ENCODE measurements around the gene SIN3B. TPM values are rescaled to one million over a fixed set of nuclear protein-coding genes. Genes with fewer than 3 reads are reported as not detected.

Gene SIN3B
- total and polyA plus RNA-seq, 2 donors = 6.4 to 32.8 TPM

DNA sequence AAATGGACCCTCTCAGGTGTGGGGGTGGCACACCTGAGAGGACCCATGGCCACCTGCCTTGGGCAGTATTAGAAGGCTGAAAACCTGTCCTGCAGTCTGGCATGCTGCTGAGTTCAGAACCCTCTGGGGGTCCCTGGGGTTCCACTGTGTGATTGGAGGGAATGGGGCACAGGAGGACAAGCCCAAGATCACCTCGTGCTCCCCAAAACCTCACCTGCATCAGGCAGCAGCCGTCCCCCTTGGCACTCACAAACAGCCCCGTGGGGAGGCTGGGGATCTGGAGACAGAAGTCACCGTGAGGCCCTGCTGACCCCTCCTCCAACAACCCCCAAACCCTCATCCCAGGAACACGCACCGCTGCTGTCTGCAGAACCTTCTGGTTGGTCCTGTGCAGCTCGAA lies 74.1 kb downstream of the SIN3B start:
- 92% methylated on average over 7 of the region's 7 CpGs for WGBS
- no peak for DNase-seq (ENCODE audit: low read depth in 6 of 9, low spot score in 9 of 9)
- no peak overlapping the region for H3K4me3 ChIP-seq (ENCODE audit: low read length in 2 of 2)

GRCh38 chr19:16904599-16904998 lies 75.4 kb downstream of the SIN3B start:
- Histone ChIP-seq H3K36me3 (ENCODE audit: control insufficient read depth in 2 of 2, insufficient read depth in 2 of 2, low read length in 1 of 2) (no peaks in the 10 kb centered on the region), H3K4me3 (ENCODE audit: low read length in 2 of 2) (no peak overlapping the region), H3K27ac (ENCODE audit: low read depth in 1 of 2, low read length in 1 of 2) (no peak overlapping the region), H3K9me3 (ENCODE audit: control insufficient read depth in 2 of 2, insufficient read depth in 1 of 2, low read length in 1 of 2) (no peaks in the 10 kb centered on the region), H3K4me1 (ENCODE audit: control insufficient read depth in 2 of 2, insufficient read depth in 2 of 2, low read length in 2 of 2) (no peaks in the 10 kb centered on the region), H3K27me3 (ENCODE audit: control insufficient read depth in 2 of 2, insufficient read depth in 1 of 2, low read length in 1 of 2) (peaks cover 0 to 5% of the 10 kb centered on the region in 2 donors)
- 45% methylated on average over 5 of the region's 5 CpGs for WGBS
- no peak for DNase-seq (ENCODE audit: low read depth in 6 of 9, low spot score in 9 of 9)

More for the DNA sequence above, 74.1 kb downstream of the SIN3B start:
- Histone ChIP-seq H3K4me1 (ENCODE audit: control insufficient read depth in 2 of 2, insufficient read depth in 2 of 2, low read length in 2 of 2) (no peaks in the 10 kb centered on the region), H3K9me3 (ENCODE audit: control insufficient read depth in 2 of 2, insufficient read depth in 1 of 2, low read length in 1 of 2) (no peaks in the 10 kb centered on the region), H3K27me3 (ENCODE audit: control insufficient read depth in 2 of 2, insufficient read depth in 1 of 2, low read length in 1 of 2) (peaks cover 7 to 18% of the 10 kb centered on the region in 2 donors), H3K27ac (ENCODE audit: low read depth in 1 of 2, low read length in 1 of 2) (no peak overlapping the region), H3K36me3 (ENCODE audit: control insufficient read depth in 2 of 2, insufficient read depth in 2 of 2, low read length in 1 of 2) (no peaks in the 10 kb centered on the region)

- Histone ChIP-seq H3K27me3 (ENCODE audit: control insufficient read depth in 2 of 2, insufficient read depth in 1 of 2, low read length in 1 of 2) (no peaks in the 10 kb centered on the region), H3K4me1 (ENCODE audit: control insufficient read depth in 2 of 2, insufficient read depth in 2 of 2, low read length in 2 of 2) (no peaks in the 10 kb centered on the region), H3K36me3 (ENCODE audit: control insufficient read depth in 2 of 2, insufficient read depth in 2 of 2, low read length in 1 of 2) (no peaks in the 10 kb centered on the region), H3K27ac (ENCODE audit: low read depth in 1 of 2, low read length in 1 of 2) (no peak overlapping the region), H3K9me3 (ENCODE audit: control insufficient read depth in 2 of 2, insufficient read depth in 1 of 2, low read length in 1 of 2) (peaks cover 0 to 24% of the 10 kb centered on the region in 2 donors), H3K4me3 (ENCODE audit: low read length in 2 of 2) (no peak overlapping the region)
- WGBS = 80% methylated on average over 12 of the region's 12 CpGs
- no peak for DNase-seq (ENCODE audit: low read depth in 6 of 9, low spot score in 9 of 9)
These were observed 79.6 kb downstream of the SIN3B start for GRCh38 chr19:16908759-16909158.

DNA sequence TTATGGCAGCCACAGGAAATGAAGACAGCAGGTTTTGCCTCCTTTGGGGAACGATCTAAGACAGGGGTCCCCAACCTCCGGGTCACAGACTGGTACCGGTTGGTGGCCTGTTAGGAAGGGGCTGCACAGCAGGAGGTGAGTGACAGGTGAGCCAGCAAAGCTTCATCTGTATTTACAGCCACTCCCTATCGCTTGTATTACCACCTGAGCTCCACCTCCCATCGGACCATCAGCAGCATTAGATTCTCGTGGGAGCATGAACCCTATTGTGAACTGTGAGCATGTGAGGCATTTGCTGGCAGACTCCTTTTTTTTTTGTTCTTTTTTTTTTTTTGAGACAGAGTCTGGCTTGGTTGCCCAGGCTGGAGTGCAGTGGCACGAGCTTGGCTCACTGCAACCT lies 81.8 kb downstream of the SIN3B start:
- Histone ChIP-seq H3K4me1 (ENCODE audit: control insufficient read depth in 2 of 2, insufficient read depth in 2 of 2, low read length in 2 of 2) (no peaks in the 10 kb centered on the region), H3K36me3 (ENCODE audit: control insufficient read depth in 2 of 2, insufficient read depth in 2 of 2, low read length in 1 of 2) (no peaks in the 10 kb centered on the region), H3K27me3 (ENCODE audit: control insufficient read depth in 2 of 2, insufficient read depth in 1 of 2, low read length in 1 of 2) (no peaks in the 10 kb centered on the region), H3K4me3 (ENCODE audit: low read length in 2 of 2) (no peak overlapping the region), H3K9me3 (ENCODE audit: control insufficient read depth in 2 of 2, insufficient read depth in 1 of 2, low read length in 1 of 2) (peaks cover 4 to 41% of the 10 kb centered on the region in 2 donors), H3K27ac (ENCODE audit: low read depth in 1 of 2, low read length in 1 of 2) (no peak overlapping the region)
- no peak for DNase-seq (ENCODE audit: low read depth in 6 of 9, low spot score in 9 of 9)
- 90% methylated on average over 7 of the region's 7 CpGs for WGBS

GRCh38 chr19:16912780-16913179 lies 83.6 kb downstream of the SIN3B start:
- no peaks in the 10 kb centered on the region for H3K27me3 ChIP-seq (ENCODE audit: control insufficient read depth in 2 of 2, insufficient read depth in 1 of 2, low read length in 1 of 2)
- H3K36me3 ChIP-seq (ENCODE audit: control insufficient read depth in 2 of 2, insufficient read depth in 2 of 2, low read length in 1 of 2) = no peaks in the 10 kb centered on the region
- WGBS = 91% methylated on average over 4 of the region's 4 CpGs
- H3K4me1 ChIP-seq (ENCODE audit: control insufficient read depth in 2 of 2, insufficient read depth in 2 of 2, low read length in 2 of 2) = no peaks in the 10 kb centered on the region
- H3K27ac ChIP-seq (ENCODE audit: low read depth in 1 of 2, low read length in 1 of 2) = no peak overlapping the region
- no peak overlapping the region for H3K4me3 ChIP-seq (ENCODE audit: low read length in 2 of 2)
- DNase-seq (ENCODE audit: low read depth in 6 of 9, low spot score in 9 of 9) = no peak
- H3K9me3 ChIP-seq (ENCODE audit: control insufficient read depth in 2 of 2, insufficient read depth in 1 of 2, low read length in 1 of 2) = peaks cover 4 to 41% of the 10 kb centered on the region in 2 donors

- Histone ChIP-seq H3K27ac (ENCODE audit: low read depth in 1 of 2, low read length in 1 of 2) (no peak overlapping the region), H3K36me3 (ENCODE audit: control insufficient read depth in 2 of 2, insufficient read depth in 2 of 2, low read length in 1 of 2) (no peaks in the 10 kb centered on the region), H3K4me3 (ENCODE audit: low read length in 2 of 2) (no peak overlapping the region), H3K4me1 (ENCODE audit: control insufficient read depth in 2 of 2, insufficient read depth in 2 of 2, low read length in 2 of 2) (no peaks in the 10 kb centered on the region), H3K27me3 (ENCODE audit: control insufficient read depth in 2 of 2, insufficient read depth in 1 of 2, low read length in 1 of 2) (no peaks in the 10 kb centered on the region), H3K9me3 (ENCODE audit: control insufficient read depth in 2 of 2, insufficient read depth in 1 of 2, low read length in 1 of 2) (peaks cover 4 to 41% of the 10 kb centered on the region in 2 donors)
- DNase-seq (ENCODE audit: low read depth in 6 of 9, low spot score in 9 of 9) = no peak
- WGBS = 95% methylated on average over 11 of the region's 11 CpGs
These were observed 85.2 kb downstream of the SIN3B start for GRCh38 chr19:16914421-16914820.

- no peak overlapping the region for H3K27ac ChIP-seq (ENCODE audit: low read depth in 1 of 2, low read length in 1 of 2)
- no peaks in the 10 kb centered on the region for H3K4me1 ChIP-seq (ENCODE audit: control insufficient read depth in 2 of 2, insufficient read depth in 2 of 2, low read length in 2 of 2)
- H3K4me3 ChIP-seq (ENCODE audit: low read length in 2 of 2) = no peak overlapping the region
- WGBS = 73% methylated on average over 3 of the region's 3 CpGs
- peaks cover 4 to 41% of the 10 kb centered on the region in 2 donors for H3K9me3 ChIP-seq (ENCODE audit: control insufficient read depth in 2 of 2, insufficient read depth in 1 of 2, low read length in 1 of 2)
- no peaks in the 10 kb centered on the region for H3K27me3 ChIP-seq (ENCODE audit: control insufficient read depth in 2 of 2, insufficient read depth in 1 of 2, low read length in 1 of 2)
- H3K36me3 ChIP-seq (ENCODE audit: control insufficient read depth in 2 of 2, insufficient read depth in 2 of 2, low read length in 1 of 2) = no peaks in the 10 kb centered on the region
- DNase-seq (ENCODE audit: low read depth in 6 of 9, low spot score in 9 of 9) = no peak
These were observed 85.9 kb downstream of the SIN3B start for GRCh38 chr19:16915135-16915534.

- H3K9me3 ChIP-seq (ENCODE audit: control insufficient read depth in 2 of 2, insufficient read depth in 1 of 2, low read length in 1 of 2) = peaks cover 4 to 39% of the 10 kb centered on the region in 2 donors
These were observed 86.5 kb downstream of the SIN3B start for GRCh38 chr19:16915734-16916133.

DNA sequence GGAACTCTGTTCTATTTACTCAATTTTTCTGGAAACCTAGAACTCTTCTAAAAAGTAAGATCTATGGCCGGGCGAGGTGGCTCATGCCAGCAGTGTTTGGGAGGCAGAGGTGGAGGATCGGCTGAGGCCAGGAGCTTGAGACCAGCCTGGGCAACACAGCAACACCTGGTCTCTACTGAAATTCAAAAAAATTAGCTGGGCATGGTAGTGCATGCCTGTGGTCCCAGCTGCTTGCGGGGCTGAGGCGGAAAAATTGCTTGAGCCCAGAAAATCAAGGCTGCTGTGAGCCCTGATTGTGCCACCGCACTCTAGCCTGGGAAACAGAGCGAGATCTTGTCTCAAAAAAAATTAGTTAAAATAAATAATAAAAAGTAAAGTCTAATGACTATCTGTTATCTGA lies 88.2 kb downstream of the SIN3B start:
- no peak for DNase-seq (ENCODE audit: low read depth in 6 of 9, low spot score in 9 of 9)
- Histone ChIP-seq H3K36me3 (ENCODE audit: control insufficient read depth in 2 of 2, insufficient read depth in 2 of 2, low read length in 1 of 2) (no peaks in the 10 kb centered on the region), H3K9me3 (ENCODE audit: control insufficient read depth in 2 of 2, insufficient read depth in 1 of 2, low read length in 1 of 2) (peaks cover 4 to 40% of the 10 kb centered on the region in 2 donors), H3K4me3 (ENCODE audit: low read length in 2 of 2) (no peak overlapping the region), H3K4me1 (ENCODE audit: control insufficient read depth in 2 of 2, insufficient read depth in 2 of 2, low read length in 2 of 2) (no peaks in the 10 kb centered on the region), H3K27ac (ENCODE audit: low read depth in 1 of 2, low read length in 1 of 2) (no peak overlapping the region), H3K27me3 (ENCODE audit: control insufficient read depth in 2 of 2, insufficient read depth in 1 of 2, low read length in 1 of 2) (no peaks in the 10 kb centered on the region)
- 82% methylated on average over 7 of the region's 7 CpGs for WGBS

More at GRCh38 chr19:16915734-16916133, 86.5 kb downstream of the SIN3B start:
- Histone ChIP-seq H3K4me3 (ENCODE audit: low read length in 2 of 2) (no peak overlapping the region), H3K27me3 (ENCODE audit: control insufficient read depth in 2 of 2, insufficient read depth in 1 of 2, low read length in 1 of 2) (no peaks in the 10 kb centered on the region), H3K4me1 (ENCODE audit: control insufficient read depth in 2 of 2, insufficient read depth in 2 of 2, low read length in 2 of 2) (no peaks in the 10 kb centered on the region), H3K27ac (ENCODE audit: low read depth in 1 of 2, low read length in 1 of 2) (no peak overlapping the region), H3K36me3 (ENCODE audit: control insufficient read depth in 2 of 2, insufficient read depth in 2 of 2, low read length in 1 of 2) (no peaks in the 10 kb centered on the region)
- 63% methylated on average over 3 of the region's 3 CpGs for WGBS
- DNase-seq (ENCODE audit: low read depth in 6 of 9, low spot score in 9 of 9) = no peak

DNA sequence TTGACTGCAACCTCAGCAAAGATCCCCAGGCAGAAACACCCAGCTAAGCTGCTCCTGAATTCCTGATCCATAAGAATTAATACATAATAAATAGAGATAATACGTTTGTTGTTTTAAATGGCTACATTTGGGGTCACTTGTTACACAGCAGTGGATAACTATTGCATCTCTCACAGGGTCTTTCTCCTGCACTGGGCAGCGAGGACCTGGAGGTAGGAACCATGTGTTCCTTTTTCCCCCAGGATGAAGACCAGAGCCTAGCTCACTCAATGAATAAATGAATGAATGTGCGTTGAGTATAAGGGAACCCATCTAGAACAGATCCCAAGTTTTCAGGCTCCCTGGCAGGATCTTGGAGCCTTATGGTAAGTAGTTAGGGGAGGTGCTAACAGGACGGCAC lies 90.3 kb downstream of the SIN3B start:
- peaks cover 4 to 22% of the 10 kb centered on the region in 2 donors for H3K9me3 ChIP-seq (ENCODE audit: control insufficient read depth in 2 of 2, insufficient read depth in 1 of 2, low read length in 1 of 2)
- H3K4me3 ChIP-seq (ENCODE audit: low read length in 2 of 2) = no peak overlapping the region
- no peak overlapping the region for H3K27ac ChIP-seq (ENCODE audit: low read depth in 1 of 2, low read length in 1 of 2)
- 84% methylated on average over 4 of the region's 4 CpGs for WGBS
- no peaks in the 10 kb centered on the region for H3K27me3 ChIP-seq (ENCODE audit: control insufficient read depth in 2 of 2, insufficient read depth in 1 of 2, low read length in 1 of 2)
- no peaks in the 10 kb centered on the region for H3K4me1 ChIP-seq (ENCODE audit: control insufficient read depth in 2 of 2, insufficient read depth in 2 of 2, low read length in 2 of 2)
- no peaks in the 10 kb centered on the region for H3K36me3 ChIP-seq (ENCODE audit: control insufficient read depth in 2 of 2, insufficient read depth in 2 of 2, low read length in 1 of 2)
- DNase-seq (ENCODE audit: low read depth in 6 of 9, low spot score in 9 of 9) = no peak

All from thymus (tissue), 11 donors.